T-helper 17 cell (primary cell): ENCODE results near the gene TATDN3. TPM values are rescaled to one million over a fixed set of nuclear protein-coding genes. Genes with fewer than 3 reads are reported as not detected.
A peak's percentile ranks its signal among the peaks of the same experiment; 100 is the strongest.
"Not testable (repeated sequence)": the region's sequence is repeated elsewhere in the genome, so short reads cannot be mapped to it uniquely, and the experiment has no call there.

Source experiments
- ATAC-seq: fragments of 150-1000 bp; cut with Tn5 transposase; 2 replicates; pipeline ENCODE4 v1.10.0; 2021; ENCODE audit warnings: mild to moderate bottlenecking, moderate library complexity
- DNase-seq, 3 donors: peaks; one replicate each; pipeline versions ENCODE4 v3.0.0 to v3.0.0-alpha.2; 2020 to 2021
- H3K9me3 ChIP-seq: one replicate; pipeline ENCODE4 v1.7.0; 2013; ENCODE audit warnings: low read length, mild to moderate bottlenecking; ENCODE audit not compliant: control insufficient read depth, poor library complexity, severe bottlenecking
- H3K27ac Mint-ChIP-seq: one replicate; pipeline ENCODE4 v1.8.0; 2022; ENCODE audit warnings: mild to moderate bottlenecking, moderate library complexity, mixed read lengths
- H3K27me3 Mint-ChIP-seq: one replicate; pipeline ENCODE4 v1.8.0; 2022; ENCODE audit warnings: mixed read lengths
- H3K36me3 Mint-ChIP-seq: one replicate; pipeline ENCODE4 v1.8.0; 2022; ENCODE audit warnings: low read depth, mixed read lengths
- H3K4me1 Mint-ChIP-seq: one replicate; pipeline ENCODE4 v1.8.0; 2022; ENCODE audit warnings: mild to moderate bottlenecking, mixed read lengths
- H3K4me3 Mint-ChIP-seq: one replicate; pipeline ENCODE4 v1.8.0; 2022; ENCODE audit warnings: mild to moderate bottlenecking, moderate library complexity, mixed read lengths
- total RNA-seq, 4 donors: library from RNA in 2 of 4; stranded (reverse) in 2 of 4; gene quantifications; one replicate each; pipeline ENCODE4 v1.2.3 and lab custom pipeline; 2022 to 2026

Gene TATDN3
- total RNA-seq, 2 donors from 2014 or later: 16.1 to 16.2 TPM

DNA sequence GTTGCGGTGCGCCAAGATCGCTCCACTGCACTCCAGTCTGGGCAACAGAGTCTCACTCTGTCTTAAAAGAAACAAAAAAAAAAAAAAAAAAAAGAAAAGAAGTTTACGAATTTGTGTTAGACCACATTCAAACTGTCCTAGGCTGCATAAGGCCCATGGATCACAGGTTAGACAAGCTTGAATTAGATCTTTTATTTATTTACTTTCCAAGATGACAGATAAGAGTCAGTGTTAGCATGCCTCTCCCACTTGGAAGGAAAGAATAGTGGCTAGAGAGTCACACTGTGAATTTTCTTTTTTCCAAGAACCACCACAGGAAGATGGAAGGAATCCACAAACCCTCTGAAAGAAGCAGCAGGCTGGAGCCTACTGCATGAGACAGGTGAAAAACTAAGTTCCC is 29.5 kb upstream of the TATDN3 start:
- no peak overlapping the region for H3K27ac Mint-ChIP-seq
- DNase-seq (no peak), ATAC-seq (no peak)
- peaks cover 7% of the 10 kb centered on the region for H3K36me3 Mint-ChIP-seq
- H3K27me3 Mint-ChIP-seq: no peaks in the 10 kb centered on the region
- no peaks in the 10 kb centered on the region for H3K9me3 ChIP-seq
- no peak overlapping the region for H3K4me3 Mint-ChIP-seq
- H3K4me1 Mint-ChIP-seq: peaks cover 41% of the 10 kb centered on the region

DNA sequence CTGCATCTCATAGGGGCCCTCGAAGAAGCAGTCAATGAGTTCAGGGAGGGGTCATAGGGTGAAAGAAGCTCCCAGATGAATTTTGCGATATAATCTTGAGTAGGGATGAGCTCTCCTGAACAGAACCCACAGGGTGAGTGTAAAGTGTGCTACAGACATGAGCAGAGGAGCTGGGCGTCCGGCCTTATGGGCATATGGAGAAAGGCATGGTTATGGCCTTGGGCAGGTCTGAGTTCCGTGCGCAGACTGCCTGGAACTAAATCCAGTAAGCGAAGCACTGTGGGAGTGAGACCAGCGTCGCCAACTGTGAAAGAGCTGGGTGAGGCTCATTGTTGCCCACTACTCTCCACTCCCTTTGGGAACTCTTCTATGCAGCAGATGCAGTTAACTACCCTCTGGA is 28.9 kb upstream of the TATDN3 start:
- no peak for ATAC-seq
- no peaks in the 10 kb centered on the region for H3K9me3 ChIP-seq
- peaks cover 37% of the 10 kb centered on the region for H3K4me1 Mint-ChIP-seq
- DNase-seq: no peak
- H3K27ac Mint-ChIP-seq: no peak overlapping the region
- peaks cover 5% of the 10 kb centered on the region for H3K36me3 Mint-ChIP-seq
- H3K4me3 Mint-ChIP-seq: no peak overlapping the region
- no peaks in the 10 kb centered on the region for H3K27me3 Mint-ChIP-seq

DNA sequence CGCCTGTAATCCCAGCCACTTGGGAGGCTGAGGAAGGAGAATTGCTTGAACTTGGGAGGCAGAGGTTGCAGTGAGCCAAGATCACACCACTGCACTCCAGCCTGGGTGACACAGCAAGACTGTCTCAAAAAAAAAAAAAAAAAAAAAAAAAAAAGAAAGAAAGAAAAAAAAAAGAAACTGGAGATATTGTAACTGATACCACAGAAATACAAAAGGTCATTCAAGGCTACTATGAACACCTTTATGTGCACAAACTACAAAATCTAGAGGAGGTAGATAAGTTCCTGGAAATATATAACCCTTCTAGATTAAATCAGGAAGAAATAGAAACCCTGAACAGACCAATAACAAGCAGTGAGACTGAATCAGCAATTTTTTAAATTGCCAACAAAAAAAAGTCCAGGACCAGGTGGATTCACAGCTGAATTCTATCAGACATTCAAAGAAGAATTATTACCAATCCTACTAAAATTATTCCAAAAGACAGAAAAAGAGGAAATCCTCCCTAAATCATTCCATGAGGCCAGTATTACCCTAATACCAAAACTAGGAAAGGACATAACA is 26.9 kb upstream of the TATDN3 start:
- not testable (repeated sequence) for DNase-seq, H3K27ac Mint-ChIP-seq, ATAC-seq, H3K4me3 Mint-ChIP-seq, H3K9me3 ChIP-seq, H3K36me3 Mint-ChIP-seq, H3K27me3 Mint-ChIP-seq
- H3K4me1 Mint-ChIP-seq: peaks cover 30% of the 10 kb centered on the region

DNA sequence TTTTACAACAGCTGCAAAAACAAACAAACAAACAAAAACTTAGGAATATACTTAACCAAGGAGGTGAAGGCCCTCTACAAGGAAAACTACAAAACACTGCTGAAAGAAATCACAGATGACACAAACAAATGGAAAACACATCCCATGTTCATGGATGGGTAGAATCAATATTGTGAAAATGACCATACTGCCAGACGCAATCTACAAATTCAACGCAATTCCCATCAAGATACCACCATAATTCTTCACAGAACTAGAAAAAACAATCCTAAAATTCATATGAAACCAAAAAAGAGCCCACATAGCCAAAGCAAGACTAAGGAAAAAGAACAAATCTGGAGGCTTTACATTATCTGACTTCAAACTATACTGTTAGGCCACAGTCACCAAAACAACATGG is 24.9 kb upstream of the TATDN3 start:
- H3K27ac Mint-ChIP-seq, H3K4me3 Mint-ChIP-seq, DNase-seq: not testable (repeated sequence)

DNA sequence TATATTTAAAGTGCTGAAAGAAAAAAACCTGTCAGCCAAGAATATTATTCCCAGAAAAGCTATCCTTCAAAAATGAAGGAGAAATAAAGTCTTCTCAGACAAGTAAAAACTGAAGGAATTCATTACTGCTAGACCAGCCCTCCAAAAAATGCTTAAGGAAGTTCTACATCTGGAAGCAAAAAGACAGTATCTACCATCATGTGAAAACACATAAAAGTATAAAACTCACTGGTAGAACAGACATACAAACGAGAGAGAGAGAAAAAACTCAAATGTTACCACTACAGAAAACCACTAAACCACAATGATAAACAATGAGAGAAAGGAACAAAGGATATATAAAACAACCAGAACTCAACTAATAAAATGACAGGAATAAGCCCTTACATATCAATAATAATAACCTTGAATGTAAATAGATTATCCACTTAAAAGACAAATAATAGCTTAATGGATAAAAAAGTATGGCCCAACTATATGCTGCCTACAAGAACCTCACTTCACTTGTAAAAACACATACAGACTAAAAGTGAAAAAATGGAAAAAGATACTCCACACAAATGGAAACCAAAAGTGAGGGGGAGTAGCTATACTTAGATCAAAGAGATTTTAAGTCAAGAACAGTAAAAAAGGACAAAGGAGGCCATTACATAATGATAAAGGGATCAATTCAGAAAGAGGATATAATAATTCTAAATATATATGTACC is 22.1 kb upstream of the TATDN3 start:
- Mint-ChIP-seq H3K36me3 (peaks cover 5% of the 10 kb centered on the region), H3K4me3 (no peak overlapping the region), H3K27me3 (no peaks in the 10 kb centered on the region), H3K4me1 (peaks cover 19% of the 10 kb centered on the region), H3K27ac (no peak overlapping the region)
- ATAC-seq (no peak), DNase-seq (no peak)
- H3K9me3 ChIP-seq: no peaks in the 10 kb centered on the region

More for the DNA sequence above, 24.9 kb upstream of the TATDN3 start:
- H3K9me3 ChIP-seq, H3K27me3 Mint-ChIP-seq, ATAC-seq, H3K36me3 Mint-ChIP-seq: not testable (repeated sequence)
- peaks cover 20% of the 10 kb centered on the region for H3K4me1 Mint-ChIP-seq

DNA sequence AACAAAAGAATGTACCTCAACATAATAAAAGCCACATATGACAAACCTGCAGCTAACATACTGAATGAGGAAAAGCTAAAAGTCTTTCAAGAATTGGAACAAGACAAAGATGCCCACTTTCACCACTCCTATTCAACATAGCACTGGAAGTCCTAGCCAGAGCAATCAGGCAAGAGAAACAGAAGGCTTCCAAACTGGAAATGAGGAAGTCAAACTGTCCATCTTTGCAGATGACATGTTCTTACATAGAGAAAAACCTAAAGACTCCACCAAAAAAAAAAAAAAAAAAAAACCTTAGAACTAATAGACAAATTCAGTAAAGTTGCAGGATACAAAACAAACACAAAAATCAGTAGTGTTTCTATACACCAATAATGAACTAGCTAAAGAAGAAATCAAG is 20.4 kb upstream of the TATDN3 start:
- no peaks in the 10 kb centered on the region for H3K9me3 ChIP-seq
- peaks cover 20% of the 10 kb centered on the region for H3K4me1 Mint-ChIP-seq
- ATAC-seq (no peak), DNase-seq (no peak)
- H3K27me3 Mint-ChIP-seq: no peaks in the 10 kb centered on the region
- H3K4me3 Mint-ChIP-seq: no peak overlapping the region
- H3K36me3 Mint-ChIP-seq: peaks cover 5% of the 10 kb centered on the region
- no peak overlapping the region for H3K27ac Mint-ChIP-seq

DNA sequence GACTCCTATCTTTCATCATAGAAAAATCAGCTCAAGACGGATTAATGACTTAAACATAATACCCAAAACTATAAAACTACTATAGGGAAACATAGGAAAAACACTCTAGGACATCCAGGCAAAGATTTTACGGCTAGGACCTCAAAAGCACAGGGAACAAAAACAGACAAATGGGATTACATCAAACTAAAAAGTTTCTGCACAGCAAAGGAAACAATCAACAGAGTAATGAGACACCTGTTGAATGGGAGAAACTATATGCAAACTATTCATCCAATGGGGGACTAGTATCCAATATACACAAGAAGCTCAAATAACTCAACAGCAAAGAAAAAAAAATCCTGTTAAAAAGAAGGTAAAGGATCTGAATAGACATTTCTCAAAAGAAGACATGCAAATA is 18.7 kb upstream of the TATDN3 start:
- DNase-seq (no peak), ATAC-seq (no peak)
- peak overlapping the region; percentile 60 for H3K27ac Mint-ChIP-seq
- H3K27me3 Mint-ChIP-seq: no peaks in the 10 kb centered on the region
- peaks cover 20% of the 10 kb centered on the region for H3K4me1 Mint-ChIP-seq
- no peak overlapping the region for H3K4me3 Mint-ChIP-seq
- no peaks in the 10 kb centered on the region for H3K9me3 ChIP-seq
- H3K36me3 Mint-ChIP-seq: peaks cover 8% of the 10 kb centered on the region

DNA sequence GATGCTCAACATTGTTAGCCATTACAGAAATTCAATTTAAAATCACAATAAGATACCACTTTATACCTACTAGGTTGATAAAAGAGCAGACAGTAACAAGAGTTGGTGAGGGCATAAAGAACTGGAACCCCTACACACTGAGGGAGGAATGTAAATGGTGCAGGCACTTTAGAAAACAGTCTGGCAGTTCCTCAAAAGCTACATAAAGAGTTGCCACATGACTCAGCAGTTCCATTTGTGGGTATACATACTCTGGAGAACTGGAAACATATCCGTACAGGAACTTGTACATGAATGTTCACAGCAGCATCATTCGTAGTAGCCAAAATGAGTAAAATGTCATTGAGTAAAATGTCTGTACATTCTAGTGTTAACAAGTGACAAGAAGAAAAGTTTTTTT is 17.1 kb upstream of the TATDN3 start:
- DNase-seq (no peak), ATAC-seq (no peak)
- Mint-ChIP-seq H3K4me3 (no peak overlapping the region), H3K27ac (peak overlapping the region; percentile 60), H3K27me3 (no peaks in the 10 kb centered on the region), H3K4me1 (peaks cover 20% of the 10 kb centered on the region), H3K36me3 (peaks cover 8% of the 10 kb centered on the region)
- no peaks in the 10 kb centered on the region for H3K9me3 ChIP-seq

DNA sequence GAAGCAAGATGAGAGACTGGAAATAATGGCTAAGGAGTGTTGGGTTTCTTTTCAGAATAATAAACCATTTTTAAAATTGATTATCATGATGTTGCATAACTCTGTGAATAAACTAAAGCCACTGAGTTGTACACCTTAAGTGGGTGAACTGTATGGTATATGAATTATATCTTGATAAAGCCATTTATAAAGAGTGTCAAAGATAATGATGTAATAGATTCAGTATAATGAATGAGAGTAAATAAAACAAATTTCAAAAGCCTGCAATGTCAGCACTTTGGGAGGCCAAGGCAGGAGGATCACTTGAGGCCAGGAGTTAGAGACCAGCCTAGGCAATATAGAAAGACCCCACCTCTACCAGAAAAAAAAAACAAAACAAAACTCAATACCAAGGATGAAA is 16.5 kb upstream of the TATDN3 start:
- DNase-seq (no peak), ATAC-seq (no peak)
- H3K4me1 Mint-ChIP-seq: peaks cover 20% of the 10 kb centered on the region
- no peak overlapping the region for H3K4me3 Mint-ChIP-seq
- H3K27me3 Mint-ChIP-seq: no peaks in the 10 kb centered on the region
- H3K9me3 ChIP-seq: no peaks in the 10 kb centered on the region
- H3K36me3 Mint-ChIP-seq: peaks cover 6% of the 10 kb centered on the region
- peak overlapping the region; percentile 60 for H3K27ac Mint-ChIP-seq

DNA sequence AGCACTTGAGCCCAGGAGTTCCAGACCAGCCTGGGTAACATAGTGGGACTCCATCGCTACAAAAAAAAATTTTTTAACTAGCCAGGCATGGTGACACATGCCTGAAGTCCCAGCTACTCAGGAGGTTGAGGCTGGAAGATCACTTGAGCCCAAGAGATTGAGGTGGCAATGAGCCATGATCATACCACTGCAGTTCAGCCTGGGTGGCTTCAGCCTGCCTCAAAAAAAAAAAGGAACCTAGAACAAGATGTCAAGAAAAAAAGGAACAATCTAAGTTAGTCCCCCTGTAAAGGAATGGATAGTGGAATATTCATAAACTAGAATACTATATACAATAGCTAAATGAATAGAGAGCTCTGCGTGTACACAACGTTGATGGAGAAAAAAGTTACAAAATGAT is 14.5 kb upstream of the TATDN3 start:
- H3K9me3 ChIP-seq: no peaks in the 10 kb centered on the region
- peaks cover 3% of the 10 kb centered on the region for H3K36me3 Mint-ChIP-seq
- ATAC-seq (no peak), DNase-seq (no peak)
- no peaks in the 10 kb centered on the region for H3K27me3 Mint-ChIP-seq
- no peak overlapping the region for H3K4me3 Mint-ChIP-seq
- peaks cover 20% of the 10 kb centered on the region for H3K4me1 Mint-ChIP-seq
- H3K27ac Mint-ChIP-seq: peak overlapping the region; percentile 61

DNA sequence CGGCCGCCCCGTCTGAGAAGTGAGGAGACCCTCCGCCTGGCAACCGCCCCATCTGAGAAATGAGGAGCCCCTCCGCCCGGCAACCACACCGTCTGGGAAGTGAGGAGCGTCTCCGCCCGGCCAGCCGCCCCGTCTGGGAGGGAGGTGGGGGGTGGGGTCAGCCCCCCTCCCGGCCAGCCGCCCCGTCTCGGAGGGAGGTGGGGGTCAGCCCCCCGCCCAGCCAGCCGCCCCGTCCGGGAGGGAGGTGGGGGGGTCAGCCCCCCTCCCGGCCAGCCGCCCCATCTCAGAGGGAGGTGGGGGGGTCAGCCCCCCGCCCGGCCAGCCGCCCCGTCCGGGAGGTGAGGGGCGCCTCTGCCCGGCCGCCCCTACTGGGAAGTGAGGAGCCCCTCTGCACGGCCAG is 12.6 kb upstream of the TATDN3 start:
- H3K9me3 ChIP-seq, H3K27me3 Mint-ChIP-seq, ATAC-seq, H3K4me3 Mint-ChIP-seq, DNase-seq, H3K36me3 Mint-ChIP-seq, H3K27ac Mint-ChIP-seq: not testable (repeated sequence)
- peaks cover 13% of the 10 kb centered on the region for H3K4me1 Mint-ChIP-seq

DNA sequence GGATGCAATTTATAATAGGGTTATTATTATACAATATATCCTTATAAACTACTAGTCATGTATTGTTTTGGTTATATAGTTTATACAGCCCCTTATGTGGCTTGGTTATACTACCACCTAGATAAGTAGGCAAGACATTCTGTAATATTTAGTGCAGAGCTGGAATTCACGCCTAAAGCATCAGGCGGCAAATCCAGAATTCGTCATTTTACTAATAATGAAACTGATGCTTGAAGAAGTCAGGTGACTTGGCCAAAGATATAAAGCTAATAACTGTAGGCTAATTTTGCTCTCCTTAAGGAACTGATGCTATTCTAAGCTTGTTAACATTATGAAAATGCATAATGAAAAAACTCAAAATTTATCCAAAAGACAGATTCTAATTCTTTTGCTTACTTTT is 10.9 kb upstream of the TATDN3 start:
- Mint-ChIP-seq H3K27ac (no peak overlapping the region), H3K4me1 (peaks cover 8% of the 10 kb centered on the region), H3K27me3 (no peaks in the 10 kb centered on the region), H3K4me3 (no peak overlapping the region), H3K36me3 (peaks cover 6% of the 10 kb centered on the region)
- ATAC-seq (no peak), DNase-seq (no peak)
- no peaks in the 10 kb centered on the region for H3K9me3 ChIP-seq

DNA sequence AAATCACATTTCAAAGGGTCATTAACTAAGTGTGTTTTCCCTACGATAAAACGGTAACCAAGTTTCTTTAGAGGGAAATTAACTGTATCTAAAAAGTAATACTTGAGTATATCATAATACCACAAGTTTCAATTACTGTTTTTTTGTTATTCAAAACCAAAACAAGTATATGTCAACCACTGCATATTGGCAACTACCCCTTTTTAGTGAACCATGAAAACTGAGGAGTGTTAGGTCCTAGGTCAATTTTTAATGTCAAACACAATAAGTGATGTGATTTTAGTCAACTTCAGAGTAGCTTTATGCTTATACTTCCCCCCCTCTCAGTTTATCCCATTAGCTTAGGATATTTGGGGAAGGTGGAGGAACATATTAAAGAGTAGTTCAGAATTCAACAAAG is 10.5 kb upstream of the TATDN3 start:
- H3K9me3 ChIP-seq: no peaks in the 10 kb centered on the region
- Mint-ChIP-seq H3K27me3 (no peaks in the 10 kb centered on the region), H3K36me3 (peaks cover 8% of the 10 kb centered on the region), H3K27ac (no peak overlapping the region), H3K4me1 (peaks cover 10% of the 10 kb centered on the region), H3K4me3 (no peak overlapping the region)
- DNase-seq (no peak), ATAC-seq (no peak)
